Skeletal muscle tissue (tissue), 4 donors: ENCODE measurements around the gene PROB1. TPM values are rescaled to one million over a fixed set of nuclear protein-coding genes. Genes with fewer than 3 reads are reported as not detected.

Experiments used
- H3K27ac ChIP-seq: one replicate; pipeline ENCODE4 v1.7.0; 2013; ENCODE audit warnings: mild to moderate bottlenecking, low read depth, low read length, inconsistent platforms
- H3K27me3 ChIP-seq, 3 donors: one replicate each; pipeline ENCODE4 v1.7.0; 2013; ENCODE audit warnings: low read length in 3 of 3; ENCODE audit not compliant: control insufficient read depth in 3 of 3, insufficient read depth in 3 of 3
- H3K36me3 ChIP-seq, 3 donors: one replicate each; pipeline ENCODE4 v1.7.0; 2013; ENCODE audit warnings: low read length in 3 of 3; ENCODE audit not compliant: control insufficient read depth in 3 of 3, insufficient read depth in 3 of 3
- H3K4me1 ChIP-seq, 3 donors: one replicate each; pipeline ENCODE4 v1.7.0; 2013; ENCODE audit warnings: low read length in 3 of 3, mild to moderate bottlenecking in 3 of 3; ENCODE audit not compliant: control insufficient read depth in 3 of 3, insufficient read depth in 3 of 3
- H3K4me3 ChIP-seq, 3 donors: one replicate each; pipeline ENCODE4 v1.7.0; 2013; ENCODE audit warnings: low read length in 3 of 3
- H3K9ac ChIP-seq, 3 donors: one replicate each; pipeline ENCODE4 v1.7.0; 2013; ENCODE audit warnings: low read length in 3 of 3, mild to moderate bottlenecking in 3 of 3, moderate library complexity in 2 of 3, low read depth in 1 of 3
- H3K9me3 ChIP-seq, 3 donors: one replicate each; pipeline ENCODE4 v1.7.0; 2013; ENCODE audit warnings: low read length in 3 of 3; ENCODE audit not compliant: control insufficient read depth in 3 of 3
- total RNA-seq: library from RNA; depleted of rRNA; stranded (reverse); fragments of >200 nt; gene quantifications from one replicate; pipeline ENCODE4 v1.2.3, GENCODE V29; 2014
- donor health status: Osteomylitis.

PROB1 gene
- total RNA-seq, 1 donor from 2014 or later: 23.5 TPM

- H3K4me3 ChIP-seq: no peak overlapping the region
- H3K4me1 ChIP-seq: peaks cover 5 to 23% (median 12%) of the 10 kb centered on the region in 3 donors
- H3K36me3 ChIP-seq: peaks cover 3 to 19% (median 17%) of the 10 kb centered on the region in 3 donors
- no peaks in the 10 kb centered on the region for H3K27me3 ChIP-seq
- H3K9ac ChIP-seq: peak overlapping the region in 1 of 3 donors; percentile 40
- H3K27ac ChIP-seq: peak overlapping the region; percentile 31
- H3K9me3 ChIP-seq: no peaks in the 10 kb centered on the region
These were observed 31.4 kb upstream of the PROB1 start for GRCh38 chr5:139426203-139426885.

GRCh38 chr5:139425497-139425896 is 30.6 kb upstream of the PROB1 start:
- Histone ChIP-seq H3K9ac (peak overlapping the region in 2 of 3 donors; percentile 7 to 23), H3K4me1 (peaks cover 5 to 23% (median 12%) of the 10 kb centered on the region in 3 donors), H3K4me3 (no peak overlapping the region), H3K27me3 (no peaks in the 10 kb centered on the region), H3K27ac (peak overlapping the region; percentile 31), H3K9me3 (no peaks in the 10 kb centered on the region), H3K36me3 (peaks cover 3 to 20% (median 17%) of the 10 kb centered on the region in 3 donors)

- no peak overlapping the region for H3K27ac ChIP-seq
- H3K36me3 ChIP-seq: peaks cover 2 to 17% (median 11%) of the 10 kb centered on the region in 3 donors
These were observed 27.5 kb upstream of the PROB1 start for GRCh38 chr5:139422307-139422893.

GRCh38 chr5:139419226-139420192 is 24.6 kb upstream of the PROB1 start:
- Histone ChIP-seq H3K4me3 (peak overlapping the region in 1 of 3 donors; percentile 1), H3K9me3 (no peaks in the 10 kb centered on the region), H3K27me3 (no peaks in the 10 kb centered on the region), H3K36me3 (peaks cover 2 to 11% (median 8%) of the 10 kb centered on the region in 3 donors), H3K27ac (peak overlapping the region; percentile 87), H3K4me1 (peaks cover 53 to 60% (median 54%) of the 10 kb centered on the region in 3 donors), H3K9ac (peak overlapping the region; percentile 24 to 76 (median 41))

More at GRCh38 chr5:139422307-139422893, 27.5 kb upstream of the PROB1 start:
- Histone ChIP-seq H3K4me1 (peaks cover 28 to 50% (median 36%) of the 10 kb centered on the region in 3 donors), H3K9ac (no peak overlapping the region), H3K9me3 (no peaks in the 10 kb centered on the region), H3K4me3 (no peak overlapping the region), H3K27me3 (no peaks in the 10 kb centered on the region)

- H3K9ac ChIP-seq: peak overlapping the region; percentile 39 to 76 (median 44)
- H3K27ac ChIP-seq: peak overlapping the region; percentile 87
- peak overlapping the region in 1 of 3 donors; percentile 1 for H3K4me3 ChIP-seq
- H3K4me1 ChIP-seq: peaks cover 57 to 67% (median 59%) of the 10 kb centered on the region in 3 donors
- H3K27me3 ChIP-seq: no peaks in the 10 kb centered on the region
- H3K36me3 ChIP-seq: peaks cover 2 to 10% (median 5%) of the 10 kb centered on the region in 3 donors
- H3K9me3 ChIP-seq: no peaks in the 10 kb centered on the region
These were observed 23.9 kb upstream of the PROB1 start for GRCh38 chr5:139418793-139419192.

- Histone ChIP-seq H3K27me3 (no peaks in the 10 kb centered on the region), H3K27ac (peak overlapping the region; percentile 87), H3K9me3 (no peaks in the 10 kb centered on the region), H3K36me3 (peaks cover 2 to 11% (median 3%) of the 10 kb centered on the region in 3 donors), H3K4me3 (no peak overlapping the region), H3K9ac (peak overlapping the region in 2 of 3 donors; percentile 10 to 43), H3K4me1 (peaks cover 57 to 67% (median 61%) of the 10 kb centered on the region in 3 donors)
These were observed 22.3 kb upstream of the PROB1 start for GRCh38 chr5:139417214-139417613.

- H3K36me3 ChIP-seq: peaks cover 2 to 11% (median 3%) of the 10 kb centered on the region in 3 donors
- no peaks in the 10 kb centered on the region for H3K9me3 ChIP-seq
- H3K9ac ChIP-seq: peak overlapping the region in 1 of 3 donors; percentile 10
- no peaks in the 10 kb centered on the region for H3K27me3 ChIP-seq
- H3K4me1 ChIP-seq: peaks cover 57 to 67% (median 61%) of the 10 kb centered on the region in 3 donors
- H3K27ac ChIP-seq: peak overlapping the region; percentile 87
- no peak overlapping the region for H3K4me3 ChIP-seq
These were observed 21.7 kb upstream of the PROB1 start for GRCh38 chr5:139416651-139417050.

GRCh38 chr5:139415869-139416268 is 21.0 kb upstream of the PROB1 start:
- peaks cover 61 to 72% (median 66%) of the 10 kb centered on the region in 3 donors for H3K4me1 ChIP-seq
- peaks cover 1 to 9% (median 2%) of the 10 kb centered on the region in 3 donors for H3K36me3 ChIP-seq
- peak overlapping the region; percentile 87 for H3K27ac ChIP-seq
- H3K4me3 ChIP-seq: no peak overlapping the region
- no peaks in the 10 kb centered on the region for H3K27me3 ChIP-seq
- H3K9ac ChIP-seq: peak overlapping the region in 1 of 3 donors; percentile 75
- no peaks in the 10 kb centered on the region for H3K9me3 ChIP-seq

- Histone ChIP-seq H3K27ac (peak overlapping the region; percentile 87), H3K9ac (peak overlapping the region in 2 of 3 donors; percentile 55 to 75), H3K9me3 (no peaks in the 10 kb centered on the region), H3K4me3 (peak overlapping the region; percentile 23 to 28 (median 23)), H3K27me3 (no peaks in the 10 kb centered on the region), H3K4me1 (peaks cover 65 to 77% (median 70%) of the 10 kb centered on the region in 3 donors), H3K36me3 (peaks cover 0 to 9% (median 2%) of the 10 kb centered on the region in 3 donors)
These were observed 20.4 kb upstream of the PROB1 start for GRCh38 chr5:139415221-139415861.
